A549 treated with RU486 at 1 μM for 4 hours (cell line): ENCODE measurements around the gene OR4M1. TPM values are rescaled to one million over a fixed set of nuclear protein-coding genes. Genes with fewer than 3 reads are reported as not detected.

Source experiments
- total RNA-seq: library from RNA; stranded (reverse); fragments of 200-300 nt; extraction: Qiagen RNA extraction; gene quantifications from 5 replicates; pipeline ENCODE4 v1.2.3, GENCODE V29; 2022; ENCODE audit warnings: low read depth

The OR4M1 gene, protein sequence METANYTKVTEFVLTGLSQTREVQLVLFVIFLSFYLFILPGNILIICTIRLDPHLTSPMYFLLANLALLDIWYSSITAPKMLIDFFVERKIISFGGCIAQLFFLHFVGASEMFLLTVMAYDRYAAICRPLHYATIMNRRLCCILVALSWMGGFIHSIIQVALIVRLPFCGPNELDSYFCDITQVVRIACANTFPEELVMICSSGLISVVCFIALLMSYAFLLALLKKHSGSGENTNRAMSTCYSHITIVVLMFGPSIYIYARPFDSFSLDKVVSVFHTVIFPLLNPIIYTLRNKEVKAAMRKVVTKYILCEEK
- not detected in 5 replicates for total RNA-seq

DNA sequence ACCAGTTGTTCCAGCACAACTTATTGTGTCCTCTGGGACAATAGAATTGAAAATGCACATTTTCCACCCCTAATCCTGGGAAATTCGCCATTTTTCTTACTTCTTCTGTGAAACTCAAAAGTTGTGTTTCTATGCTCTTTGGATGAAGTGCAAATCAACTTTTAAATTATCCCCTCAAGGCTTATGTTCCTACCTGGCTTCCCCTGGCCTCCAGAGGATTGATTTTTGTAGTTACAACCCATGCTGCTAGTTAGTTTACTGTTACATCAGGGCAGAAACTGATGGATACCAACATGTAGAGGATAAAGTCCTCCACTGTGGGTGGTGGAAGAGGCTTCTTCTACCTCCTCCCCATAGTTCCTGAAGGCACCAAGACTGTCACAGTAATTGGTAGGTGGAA is at the start of gene OR4M1:
TSS of gene OR4M1 (plus strand) at position 301 of the 400 bp plus-strand sequence. CDS start 6,819 bp downstream, outside the sequence.

DNA sequence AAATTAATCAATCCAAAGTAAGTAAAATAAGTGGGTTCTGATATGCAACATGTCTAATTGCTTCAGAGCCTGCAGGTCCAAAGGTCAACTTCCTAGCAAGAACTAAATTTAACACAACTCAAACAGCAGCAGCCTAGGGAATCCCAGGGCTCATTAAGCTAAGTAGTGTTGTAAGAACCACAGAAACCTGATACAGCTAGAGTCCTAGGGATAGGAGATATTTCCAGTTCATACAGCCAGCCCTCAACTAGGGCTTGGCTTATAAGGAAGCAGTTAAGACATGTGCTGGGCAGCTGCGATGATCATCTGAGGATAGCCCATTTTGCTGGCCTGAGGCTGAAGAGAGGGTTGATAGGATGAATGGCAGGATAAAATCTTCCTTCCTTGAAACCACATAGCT is 30.0 kb upstream of the OR4M1 start, which contains the start of gene OR4Q3:
TSS of gene OR4Q3 (plus strand) at position 316 of the 400 bp plus-strand sequence.

DNA sequence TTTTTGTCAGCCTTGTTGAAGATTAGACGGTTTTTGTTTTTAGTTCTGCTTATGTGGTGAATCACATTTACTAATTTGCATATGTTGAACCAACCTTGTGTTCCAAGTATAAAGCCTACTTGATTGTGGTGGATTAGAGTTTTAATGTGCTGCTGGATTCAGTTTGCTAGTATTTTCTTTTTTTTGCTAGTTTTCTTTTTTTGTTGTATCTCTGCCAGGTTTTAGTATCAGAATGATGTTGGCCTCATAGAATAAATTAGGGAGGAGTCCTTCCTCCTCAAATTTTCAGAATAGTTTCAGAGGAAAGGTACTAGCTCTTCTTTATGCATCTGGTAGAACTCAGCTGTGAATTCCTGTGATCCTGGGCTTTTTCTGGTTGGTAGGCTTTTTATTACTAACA is 30.2 kb downstream of the OR4M1 start, which contains the start of gene OR4N2:
TSS of gene OR4N2 (plus strand) at position 301 of the 400 bp plus-strand sequence. CDS start 23,679 bp downstream, outside the sequence.

Other genes starting within 250 kb of the OR4M1 start
- gene OR11H2, start 59.6 kb upstream of the OR4M1 start, total RNA-seq, result not detected in 5 replicates
- gene OR4Q3, start 29.9 kb upstream of the OR4M1 start, total RNA-seq, result not detected in 5 replicates
- gene OR4N2, start 30.3 kb downstream of the OR4M1 start, total RNA-seq, result not detected in 5 replicates
- not detected in 5 replicates for gene OR4K2, start 101.6 kb downstream of the OR4M1 start, total RNA-seq
- gene OR4K5, start 147.1 kb downstream of the OR4M1 start, total RNA-seq, result not detected in 5 replicates
- gene OR4K1, start 157.4 kb downstream of the OR4M1 start, total RNA-seq, result not detected in 5 replicates
- gene OR4K15, start 202.1 kb downstream of the OR4M1 start, total RNA-seq, result not detected in 5 replicates
- not detected in 5 replicates for gene OR4Q2, start 228.7 kb downstream of the OR4M1 start, total RNA-seq
- not detected in 5 replicates for gene OR4K14, start 245.8 kb downstream of the OR4M1 start, total RNA-seq